ENCODE results near the gene CUTA.

Gene CUTA

DNA sequence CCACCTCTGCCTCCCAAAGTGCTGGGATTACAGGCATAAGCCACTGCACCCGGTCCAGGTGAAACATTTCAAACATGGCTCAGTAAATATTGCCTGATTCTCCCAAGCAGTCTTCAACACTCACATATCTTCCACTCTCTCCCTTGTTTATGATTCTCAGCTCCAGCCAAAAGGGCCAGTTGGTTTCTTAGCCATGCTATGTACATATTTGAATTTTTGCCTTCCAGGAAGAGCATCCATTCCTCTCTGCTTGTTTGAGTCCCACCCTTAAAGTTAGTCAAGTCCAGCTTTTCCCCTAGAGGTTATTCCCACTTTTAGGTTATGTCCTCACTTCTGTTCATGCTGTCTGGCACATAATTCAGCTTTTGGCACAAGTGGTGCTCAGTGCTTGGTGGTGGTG is 20.4 kb downstream of the CUTA start:
- Histone ChIP-seq H3K36me3 (ENCODE audit: control insufficient read depth, insufficient read depth, low read length) (peaks cover 3% of the 10 kb centered on the region), H3K27me3 (replicated peaks; ENCODE audit: control insufficient read depth, insufficient read depth, low read length) (no peaks in the 10 kb centered on the region), H3K4me3 (replicated peaks; ENCODE audit: low read depth, low read length) (no peak overlapping the region)
- TF ChIP-seq, protein P1, sequence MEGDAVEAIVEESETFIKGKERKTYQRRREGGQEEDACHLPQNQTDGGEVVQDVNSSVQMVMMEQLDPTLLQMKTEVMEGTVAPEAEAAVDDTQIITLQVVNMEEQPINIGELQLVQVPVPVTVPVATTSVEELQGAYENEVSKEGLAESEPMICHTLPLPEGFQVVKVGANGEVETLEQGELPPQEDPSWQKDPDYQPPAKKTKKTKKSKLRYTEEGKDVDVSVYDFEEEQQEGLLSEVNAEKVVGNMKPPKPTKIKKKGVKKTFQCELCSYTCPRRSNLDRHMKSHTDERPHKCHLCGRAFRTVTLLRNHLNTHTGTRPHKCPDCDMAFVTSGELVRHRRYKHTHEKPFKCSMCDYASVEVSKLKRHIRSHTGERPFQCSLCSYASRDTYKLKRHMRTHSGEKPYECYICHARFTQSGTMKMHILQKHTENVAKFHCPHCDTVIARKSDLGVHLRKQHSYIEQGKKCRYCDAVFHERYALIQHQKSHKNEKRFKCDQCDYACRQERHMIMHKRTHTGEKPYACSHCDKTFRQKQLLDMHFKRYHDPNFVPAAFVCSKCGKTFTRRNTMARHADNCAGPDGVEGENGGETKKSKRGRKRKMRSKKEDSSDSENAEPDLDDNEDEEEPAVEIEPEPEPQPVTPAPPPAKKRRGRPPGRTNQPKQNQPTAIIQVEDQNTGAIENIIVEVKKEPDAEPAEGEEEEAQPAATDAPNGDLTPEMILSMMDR (IDR thresholded peaks at IDR 0.05; ENCODE audit: insufficient read depth, low read length, poor library complexity, severe bottlenecking), result no peak
- DNase-seq (ENCODE audit: extremely low read depth, insufficient read length), result no peak

DNA sequence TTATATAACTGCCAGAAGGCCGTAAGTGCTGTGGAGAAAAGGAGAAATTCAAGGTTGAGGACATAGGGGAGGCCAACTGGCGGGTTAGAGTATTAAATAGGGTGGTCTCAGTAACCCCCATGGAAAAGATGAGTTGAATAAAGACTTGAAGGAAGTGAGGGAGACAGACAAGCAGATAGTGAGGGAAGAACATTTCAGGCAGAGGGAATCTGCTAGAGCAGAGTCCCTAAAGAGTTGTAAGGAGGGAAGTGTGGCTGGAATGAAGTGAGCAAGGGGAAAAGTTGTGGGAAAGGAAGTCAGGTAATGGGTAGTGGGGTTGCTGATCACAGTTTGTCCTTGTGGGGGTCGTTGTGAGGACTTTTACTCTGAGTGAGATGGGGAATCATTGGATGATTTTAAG is 24.9 kb downstream of the CUTA start:
- Histone ChIP-seq H3K4me3 (replicated peaks; ENCODE audit: low read depth, low read length) (peak overlapping the region; percentile 93), H3K36me3 (ENCODE audit: control insufficient read depth, insufficient read depth, low read length) (peaks cover 2% of the 10 kb centered on the region), H3K27me3 (replicated peaks; ENCODE audit: control insufficient read depth, insufficient read depth, low read length) (no peaks in the 10 kb centered on the region)
- TF ChIP-seq, protein P1 (IDR thresholded peaks at IDR 0.05; ENCODE audit: insufficient read depth, low read length, poor library complexity, severe bottlenecking), result no peak
- DNase-seq (ENCODE audit: extremely low read depth, insufficient read length), result no peak

- DNase-seq (ENCODE audit: extremely low read depth, insufficient read length), result no peak
- H3K27me3 ChIP-seq (replicated peaks; ENCODE audit: control insufficient read depth, insufficient read depth, low read length), result no peaks in the 10 kb centered on the region
- H3K4me3 ChIP-seq (replicated peaks; ENCODE audit: low read depth, low read length), result peak overlapping the region; percentile 93
- no peaks in the 10 kb centered on the region; the same call in 1 of the 2 replicates for H3K36me3 ChIP-seq (ENCODE audit: control insufficient read depth, insufficient read depth, low read length)
- TF ChIP-seq, protein P1 (IDR thresholded peaks at IDR 0.05; ENCODE audit: insufficient read depth, low read length, poor library complexity, severe bottlenecking), result no peak
These were observed 25.3 kb downstream of the CUTA start for GRCh38 chr6:33392595-33392948.

GRCh38 chr6:33391922-33392594 is 25.8 kb downstream of the CUTA start:
- no peak for DNase-seq (ENCODE audit: extremely low read depth, insufficient read length)
- H3K36me3 ChIP-seq (ENCODE audit: control insufficient read depth, insufficient read depth, low read length), result no peaks in the 10 kb centered on the region; the same call in 1 of the 2 replicates
- TF ChIP-seq, protein P1 (IDR thresholded peaks at IDR 0.05; ENCODE audit: insufficient read depth, low read length, poor library complexity, severe bottlenecking), result no peak
- H3K27me3 ChIP-seq (replicated peaks; ENCODE audit: control insufficient read depth, insufficient read depth, low read length), result no peaks in the 10 kb centered on the region
- H3K4me3 ChIP-seq (replicated peaks; ENCODE audit: low read depth, low read length), result peak overlapping the region; percentile 93

DNA sequence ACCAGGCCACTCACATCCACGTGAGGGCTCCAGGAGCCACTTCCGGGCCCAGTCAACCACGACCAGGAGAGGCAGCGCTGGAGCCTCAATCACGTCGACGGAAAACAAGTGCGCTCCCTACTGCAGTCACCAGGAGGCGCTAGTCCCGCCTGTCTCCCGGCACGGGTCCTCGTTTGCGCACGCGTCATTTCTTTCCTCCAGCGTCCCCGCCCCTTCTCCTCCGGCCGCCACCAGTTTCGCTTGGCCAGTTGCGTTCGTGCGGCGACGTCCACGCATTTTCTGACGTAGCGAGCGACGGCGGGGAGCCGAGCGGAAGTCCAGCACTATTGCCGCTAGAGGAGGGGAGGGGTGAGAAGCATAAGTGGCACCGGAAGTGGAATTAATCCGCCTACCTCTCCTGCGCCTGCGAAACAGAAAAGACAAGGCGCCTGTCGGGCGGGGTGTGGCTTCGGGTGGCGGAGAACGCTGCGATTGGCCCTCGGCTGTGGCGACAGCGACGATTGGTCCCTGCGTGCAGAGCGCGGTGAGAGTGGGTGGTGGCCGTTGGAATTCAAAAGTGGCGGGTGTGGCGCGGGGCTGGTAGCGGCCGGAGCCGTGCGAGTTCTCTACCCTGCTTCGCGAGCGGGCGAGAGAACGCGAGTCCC is 26.5 kb downstream of the CUTA start, which contains the start of gene KIFC1:
TSS of gene KIFC1 (plus strand) at position 546 of the 644 bp plus-strand sequence. CDS start 163 bp downstream, outside the sequence.
- DNase-seq (ENCODE audit: extremely low read depth, insufficient read length), result peak; percentile 99
- H3K27me3 ChIP-seq (replicated peaks; ENCODE audit: control insufficient read depth, insufficient read depth, low read length), result no peaks in the 10 kb centered on the region
- H3K36me3 ChIP-seq (ENCODE audit: control insufficient read depth, insufficient read depth, low read length), result no peaks in the 10 kb centered on the region; the same call in 1 of the 2 replicates
- peak within 1 kb of the TSS; percentile 93 for H3K4me3 ChIP-seq (replicated peaks; ENCODE audit: low read depth, low read length)
- TF ChIP-seq, protein P1 (IDR thresholded peaks at IDR 0.05; ENCODE audit: insufficient read depth, low read length, poor library complexity, severe bottlenecking), result peak; percentile 91
